AG10803 (cell line): Measurements from ENCODE around the gene WASF3.
A peak's percentile ranks its signal among the peaks of the same experiment; 100 is the strongest.

ENCODE experiments used
- DNase-seq: peaks from one replicate; pipeline ENCODE4 v3.0.0; 2010; ENCODE audit warnings: low read depth
- H3K4me3 ChIP-seq: 2 replicates; pipeline ENCODE4 v1.5.1; 2011; ENCODE audit warnings: mild to moderate bottlenecking, low read length, control low read depth
- CTCF ChIP-seq: conservative IDR thresholded peaks from 2 replicates; pipeline ENCODE4 v1.5.1; 2011; ENCODE audit warnings: mild to moderate bottlenecking, low read length, control low read depth, inconsistent platforms

WASF3 gene

GRCh38 chr13:26677156-26677555 is 119.7 kb downstream of the WASF3 start:
- no peak for DNase-seq
- TF ChIP-seq CTCF: no peak
- H3K4me3 ChIP-seq: no peak overlapping the region

- TF ChIP-seq CTCF: no peak
- H3K4me3 ChIP-seq: no peak overlapping the region
- DNase-seq: no peak
Observed at GRCh38 chr13:26678330-26678729, 120.8 kb downstream of the WASF3 start.

GRCh38 chr13:26678796-26679195 is 121.3 kb downstream of the WASF3 start:
- TF ChIP-seq CTCF: no peak
- no peak for DNase-seq
- no peak overlapping the region for H3K4me3 ChIP-seq

GRCh38 chr13:26679411-26680122 is 122.1 kb downstream of the WASF3 start:
- no peak for TF ChIP-seq CTCF
- DNase-seq: peak; percentile 49
- H3K4me3 ChIP-seq: no peak overlapping the region

GRCh38 chr13:26680123-26680450 is 122.6 kb downstream of the WASF3 start:
- TF ChIP-seq CTCF: no peak
- H3K4me3 ChIP-seq: no peak overlapping the region
- DNase-seq: no peak

- no peak for TF ChIP-seq CTCF
- no peak for DNase-seq
- H3K4me3 ChIP-seq: no peak overlapping the region
Observed at GRCh38 chr13:26680572-26680971, 123.1 kb downstream of the WASF3 start.

GRCh38 chr13:26681036-26681435 is 123.6 kb downstream of the WASF3 start:
- H3K4me3 ChIP-seq: no peak overlapping the region
- DNase-seq: no peak
- TF ChIP-seq CTCF: no peak
